ENCODE data around the gene CDYL2.

The CDYL2 gene

DNA sequence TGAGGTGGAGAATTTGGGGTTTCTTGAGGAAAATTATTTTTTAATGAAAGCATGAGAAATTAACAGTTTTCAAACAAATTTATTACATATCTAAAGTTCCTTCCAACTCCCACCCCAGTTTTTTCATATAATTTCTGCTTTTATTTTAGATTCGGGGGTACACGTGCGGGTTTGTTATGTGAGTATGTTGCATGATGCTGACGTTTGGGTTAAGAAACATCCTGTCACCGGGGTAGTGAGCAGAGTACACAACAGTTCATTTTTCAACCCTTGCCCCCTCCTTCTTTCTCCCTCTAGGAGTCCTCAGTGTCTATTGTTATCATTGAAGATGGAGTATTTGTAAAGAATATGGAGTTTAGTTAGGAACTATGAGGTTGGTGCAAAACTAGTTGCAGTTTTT is 31.8 kb upstream of the CDYL2 start:
- Histone ChIP-seq H3K23ac (ENCODE audit: low read depth, low read length, poor library complexity) (no peak overlapping the region), H2AK5ac (ENCODE audit: low read depth, low read length) (no peak overlapping the region), H3K14ac (ENCODE audit: low read length) (no peak overlapping the region), H2AFZ (ENCODE audit: low read length) (no peak overlapping the region), H2BK5ac (ENCODE audit: low read length) (no peak overlapping the region), H3K27me3 (ENCODE audit: control insufficient read depth in 3 of 3, insufficient read depth in 3 of 3, low read depth in 1 of 3, low read length in 3 of 3) (no peaks in the 10 kb centered on the region), H3K9ac (ENCODE audit: low read depth, low read length, poor library complexity) (no peak overlapping the region), H3K4me3 (ENCODE audit: low read length in 2 of 2) (no peak overlapping the region), H2BK15ac (ENCODE audit: low read length) (no peak overlapping the region), H4K8ac (ENCODE audit: low read depth, low read length) (no peak overlapping the region), H4K91ac (ENCODE audit: low read depth, low read length, poor library complexity) (no peak overlapping the region), H3K4me2 (ENCODE audit: insufficient read depth, low read length, poor library complexity, severe bottlenecking) (no peak overlapping the region), H2BK12ac (ENCODE audit: low read length) (no peak overlapping the region), H3K18ac (ENCODE audit: low read length) (no peak overlapping the region), H3K36me3 (replicated peaks in 1 of 2; ENCODE audit: control insufficient read depth in 2 of 2, insufficient read depth in 2 of 2, low read length in 2 of 2) (no peaks in the 10 kb centered on the region), H3K79me1 (ENCODE audit: low read depth, low read length) (no peaks in the 10 kb centered on the region), H3K27ac (replicated peaks; ENCODE audit: low read length) (no peak overlapping the region), H3K4ac (ENCODE audit: low read length) (no peak overlapping the region), H3K4me1 (ENCODE audit: control insufficient read depth in 2 of 2, insufficient read depth in 1 of 2, low read depth in 1 of 2, low read length in 2 of 2) (peaks cover 0 to 2% of the 10 kb centered on the region in 2 donors), H2BK120ac (ENCODE audit: low read depth, low read length) (no peak overlapping the region), H3K9me3 (replicated peaks in 1 of 2; ENCODE audit: control insufficient read depth in 2 of 2, insufficient read depth in 1 of 2, low read depth in 1 of 2, low read length in 2 of 2) (no peaks in the 10 kb centered on the region)
- no CpG with 5 or more reads among the region's 5 CpGs for WGBS, 2 donors (ENCODE audit: extremely low coverage in 2 of 2, insufficient read length in 2 of 2, insufficient replicate concordance in 1 of 2)
- DNase-seq (ENCODE audit: low spot score), result no peak

GRCh38 chr16:80831039-80831438 is 26.6 kb upstream of the CDYL2 start:
- Histone ChIP-seq H4K91ac (ENCODE audit: low read depth, low read length, poor library complexity) (no peak overlapping the region), H2AK5ac (ENCODE audit: low read depth, low read length) (no peak overlapping the region), H2BK12ac (ENCODE audit: low read length) (no peak overlapping the region), H3K4me1 (ENCODE audit: control insufficient read depth in 2 of 2, insufficient read depth in 1 of 2, low read depth in 1 of 2, low read length in 2 of 2) (no peaks in the 10 kb centered on the region), H3K9me3 (replicated peaks in 1 of 2; ENCODE audit: control insufficient read depth in 2 of 2, insufficient read depth in 1 of 2, low read depth in 1 of 2, low read length in 2 of 2) (no peaks in the 10 kb centered on the region), H4K8ac (ENCODE audit: low read depth, low read length) (no peak overlapping the region), H3K4me3 (ENCODE audit: low read length in 2 of 2) (no peak overlapping the region), H2BK5ac (ENCODE audit: low read length) (no peak overlapping the region), H3K36me3 (replicated peaks in 1 of 2; ENCODE audit: control insufficient read depth in 2 of 2, insufficient read depth in 2 of 2, low read length in 2 of 2) (no peaks in the 10 kb centered on the region), H3K18ac (ENCODE audit: low read length) (no peak overlapping the region), H2BK120ac (ENCODE audit: low read depth, low read length) (no peak overlapping the region), H3K27ac (replicated peaks; ENCODE audit: low read length) (no peak overlapping the region), H3K4me2 (ENCODE audit: insufficient read depth, low read length, poor library complexity, severe bottlenecking) (no peak overlapping the region), H3K79me1 (ENCODE audit: low read depth, low read length) (no peaks in the 10 kb centered on the region), H3K14ac (ENCODE audit: low read length) (no peak overlapping the region), H2BK15ac (ENCODE audit: low read length) (no peak overlapping the region), H3K9ac (ENCODE audit: low read depth, low read length, poor library complexity) (no peak overlapping the region), H3K27me3 (ENCODE audit: control insufficient read depth in 3 of 3, insufficient read depth in 3 of 3, low read depth in 1 of 3, low read length in 3 of 3) (no peaks in the 10 kb centered on the region), H2AFZ (ENCODE audit: low read length) (no peak overlapping the region), H3K23ac (ENCODE audit: low read depth, low read length, poor library complexity) (no peak overlapping the region), H3K4ac (ENCODE audit: low read length) (no peak overlapping the region)
- DNase-seq (ENCODE audit: low spot score), result no peak
- WGBS, 2 donors (ENCODE audit: extremely low coverage in 2 of 2, insufficient read length in 2 of 2, insufficient replicate concordance in 1 of 2), result no CpG with 5 or more reads among the region's 1 CpG

DNA sequence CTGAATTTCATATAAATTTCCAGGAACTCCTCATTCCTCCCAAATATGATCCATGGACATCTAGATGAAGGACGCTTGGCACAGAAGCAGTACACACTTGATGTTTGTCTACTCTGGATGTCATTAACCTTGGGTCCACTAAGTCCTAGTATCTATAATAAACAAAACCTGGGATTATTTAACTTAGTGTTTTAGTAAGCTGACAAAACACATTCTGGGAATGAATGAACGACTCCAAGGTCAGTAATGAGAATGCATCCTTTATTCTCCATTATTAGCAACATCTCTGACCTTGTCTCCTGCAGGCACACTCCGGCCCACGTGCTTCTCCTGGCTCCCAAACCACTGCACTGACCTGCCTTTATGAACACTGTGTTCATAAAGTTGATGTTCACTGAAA is 24.1 kb upstream of the CDYL2 start:
- Histone ChIP-seq H3K14ac (ENCODE audit: low read length) (no peak overlapping the region), H3K27me3 (ENCODE audit: control insufficient read depth in 3 of 3, insufficient read depth in 3 of 3, low read depth in 1 of 3, low read length in 3 of 3) (no peaks in the 10 kb centered on the region), H3K27ac (replicated peaks; ENCODE audit: low read length) (no peak overlapping the region), H3K18ac (ENCODE audit: low read length) (no peak overlapping the region), H3K9ac (ENCODE audit: low read depth, low read length, poor library complexity) (no peak overlapping the region), H3K9me3 (replicated peaks in 1 of 2; ENCODE audit: control insufficient read depth in 2 of 2, insufficient read depth in 1 of 2, low read depth in 1 of 2, low read length in 2 of 2) (no peaks in the 10 kb centered on the region), H2AK5ac (ENCODE audit: low read depth, low read length) (no peak overlapping the region), H3K4me1 (ENCODE audit: control insufficient read depth in 2 of 2, insufficient read depth in 1 of 2, low read depth in 1 of 2, low read length in 2 of 2) (no peaks in the 10 kb centered on the region), H3K23ac (ENCODE audit: low read depth, low read length, poor library complexity) (no peak overlapping the region), H2AFZ (ENCODE audit: low read length) (no peak overlapping the region), H2BK15ac (ENCODE audit: low read length) (no peak overlapping the region), H4K8ac (ENCODE audit: low read depth, low read length) (no peak overlapping the region), H2BK12ac (ENCODE audit: low read length) (no peak overlapping the region), H2BK120ac (ENCODE audit: low read depth, low read length) (no peak overlapping the region), H3K4me2 (ENCODE audit: insufficient read depth, low read length, poor library complexity, severe bottlenecking) (no peak overlapping the region), H3K4me3 (ENCODE audit: low read length in 2 of 2) (no peak overlapping the region), H2BK5ac (ENCODE audit: low read length) (no peak overlapping the region), H3K79me1 (ENCODE audit: low read depth, low read length) (no peaks in the 10 kb centered on the region), H3K36me3 (replicated peaks in 1 of 2; ENCODE audit: control insufficient read depth in 2 of 2, insufficient read depth in 2 of 2, low read length in 2 of 2) (no peaks in the 10 kb centered on the region), H3K4ac (ENCODE audit: low read length) (no peak overlapping the region), H4K91ac (ENCODE audit: low read depth, low read length, poor library complexity) (no peak overlapping the region)
- WGBS, 2 donors (ENCODE audit: extremely low coverage in 2 of 2, insufficient read length in 2 of 2, insufficient replicate concordance in 1 of 2), result no CpG with 5 or more reads among the region's 4 CpGs
- DNase-seq (ENCODE audit: low spot score), result no peak

GRCh38 chr16:80827007-80827406 is 22.6 kb upstream of the CDYL2 start:
- Histone ChIP-seq H2BK120ac (ENCODE audit: low read depth, low read length) (no peak overlapping the region), H2AK5ac (ENCODE audit: low read depth, low read length) (no peak overlapping the region), H3K14ac (ENCODE audit: low read length) (no peak overlapping the region), H3K27me3 (ENCODE audit: control insufficient read depth in 3 of 3, insufficient read depth in 3 of 3, low read depth in 1 of 3, low read length in 3 of 3) (no peaks in the 10 kb centered on the region), H3K27ac (replicated peaks; ENCODE audit: low read length) (no peak overlapping the region), H2AFZ (ENCODE audit: low read length) (no peak overlapping the region), H3K36me3 (replicated peaks in 1 of 2; ENCODE audit: control insufficient read depth in 2 of 2, insufficient read depth in 2 of 2, low read length in 2 of 2) (no peaks in the 10 kb centered on the region), H3K4ac (ENCODE audit: low read length) (no peak overlapping the region), H4K8ac (ENCODE audit: low read depth, low read length) (no peak overlapping the region), H2BK15ac (ENCODE audit: low read length) (no peak overlapping the region), H3K79me1 (ENCODE audit: low read depth, low read length) (no peaks in the 10 kb centered on the region), H2BK12ac (ENCODE audit: low read length) (no peak overlapping the region), H3K23ac (ENCODE audit: low read depth, low read length, poor library complexity) (no peak overlapping the region), H3K4me1 (ENCODE audit: control insufficient read depth in 2 of 2, insufficient read depth in 1 of 2, low read depth in 1 of 2, low read length in 2 of 2) (no peaks in the 10 kb centered on the region), H3K18ac (ENCODE audit: low read length) (no peak overlapping the region), H3K4me2 (ENCODE audit: insufficient read depth, low read length, poor library complexity, severe bottlenecking) (no peak overlapping the region), H3K4me3 (ENCODE audit: low read length in 2 of 2) (no peak overlapping the region), H2BK5ac (ENCODE audit: low read length) (no peak overlapping the region), H3K9ac (ENCODE audit: low read depth, low read length, poor library complexity) (no peak overlapping the region), H4K91ac (ENCODE audit: low read depth, low read length, poor library complexity) (no peak overlapping the region), H3K9me3 (replicated peaks in 1 of 2; ENCODE audit: control insufficient read depth in 2 of 2, insufficient read depth in 1 of 2, low read depth in 1 of 2, low read length in 2 of 2) (no peaks in the 10 kb centered on the region)
- DNase-seq (ENCODE audit: low spot score), result no peak
- no CpG with 5 or more reads among the region's 1 CpG for WGBS, 2 donors (ENCODE audit: extremely low coverage in 2 of 2, insufficient read length in 2 of 2, insufficient replicate concordance in 1 of 2)

Measured in neuronal stem cell (in vitro differentiated cells).